ENCODE measurements around the gene AMOT. TPM values are rescaled to one million over a fixed set of nuclear protein-coding genes. Genes with fewer than 3 reads are reported as not detected.

Gene AMOT
- total RNA-seq, 2 donors from 2014 or later, result 4.6 to 6.8 TPM

DNA sequence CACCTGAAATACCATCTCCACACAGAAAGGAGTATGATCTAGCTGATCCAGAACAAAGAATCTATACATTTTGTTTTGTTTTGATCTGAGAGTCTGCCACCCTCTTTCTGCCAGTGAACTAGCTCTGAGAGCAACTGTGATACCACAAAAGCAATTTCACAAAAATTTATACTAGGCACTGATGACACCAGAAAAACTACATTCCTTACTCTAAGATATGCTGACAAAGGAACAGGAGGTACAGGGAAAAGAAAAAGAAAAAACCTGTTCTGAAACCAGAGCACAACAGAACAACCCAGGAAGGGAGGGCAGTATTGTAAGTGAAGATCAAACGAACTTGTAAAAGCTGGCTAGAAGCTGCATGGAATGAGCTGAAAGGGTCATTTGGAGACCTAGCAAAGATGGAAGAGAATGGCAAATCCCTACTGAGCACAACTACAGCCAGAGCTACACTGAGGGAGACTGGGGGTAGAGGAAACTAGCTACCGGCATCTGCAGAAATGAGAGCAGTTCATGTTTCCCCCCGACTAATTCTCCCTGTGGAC, 31.9 kb downstream of the AMOT start:
- no peaks in the 10 kb centered on the region for H3K9me3 ChIP-seq
- H3K36me3 ChIP-seq, result no peaks in the 10 kb centered on the region
- no peak for DNase-seq (ENCODE audit: low spot score)
- no peak overlapping the region for H3K4me3 ChIP-seq
- no peak overlapping the region for H3K27ac ChIP-seq
- no peaks in the 10 kb centered on the region for H3K27me3 ChIP-seq
- no peaks in the 10 kb centered on the region for H3K4me1 ChIP-seq
- TF ChIP-seq, protein P1, sequence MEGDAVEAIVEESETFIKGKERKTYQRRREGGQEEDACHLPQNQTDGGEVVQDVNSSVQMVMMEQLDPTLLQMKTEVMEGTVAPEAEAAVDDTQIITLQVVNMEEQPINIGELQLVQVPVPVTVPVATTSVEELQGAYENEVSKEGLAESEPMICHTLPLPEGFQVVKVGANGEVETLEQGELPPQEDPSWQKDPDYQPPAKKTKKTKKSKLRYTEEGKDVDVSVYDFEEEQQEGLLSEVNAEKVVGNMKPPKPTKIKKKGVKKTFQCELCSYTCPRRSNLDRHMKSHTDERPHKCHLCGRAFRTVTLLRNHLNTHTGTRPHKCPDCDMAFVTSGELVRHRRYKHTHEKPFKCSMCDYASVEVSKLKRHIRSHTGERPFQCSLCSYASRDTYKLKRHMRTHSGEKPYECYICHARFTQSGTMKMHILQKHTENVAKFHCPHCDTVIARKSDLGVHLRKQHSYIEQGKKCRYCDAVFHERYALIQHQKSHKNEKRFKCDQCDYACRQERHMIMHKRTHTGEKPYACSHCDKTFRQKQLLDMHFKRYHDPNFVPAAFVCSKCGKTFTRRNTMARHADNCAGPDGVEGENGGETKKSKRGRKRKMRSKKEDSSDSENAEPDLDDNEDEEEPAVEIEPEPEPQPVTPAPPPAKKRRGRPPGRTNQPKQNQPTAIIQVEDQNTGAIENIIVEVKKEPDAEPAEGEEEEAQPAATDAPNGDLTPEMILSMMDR (IDR thresholded peaks at IDR 0.05), result no peak

DNA sequence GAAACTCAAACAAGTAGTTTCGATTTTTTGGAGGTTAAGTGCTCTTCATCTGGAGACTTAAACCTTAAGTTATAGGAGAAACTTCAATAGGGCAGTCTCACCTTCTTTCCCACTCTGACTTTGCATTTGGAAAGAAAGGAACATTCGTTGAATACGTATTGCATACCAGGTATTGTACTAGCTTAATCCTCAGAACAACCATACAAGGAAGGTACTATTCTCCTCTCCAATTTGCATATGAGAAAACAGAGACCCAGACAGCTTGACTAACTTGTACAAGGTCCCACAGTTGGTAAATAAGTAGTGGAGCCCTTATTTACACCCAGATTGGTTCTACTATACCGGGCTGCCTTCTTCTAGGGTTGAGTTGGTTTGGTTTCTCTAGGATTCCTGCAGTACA, 32.6 kb downstream of the AMOT start:
- no peaks in the 10 kb centered on the region for H3K36me3 ChIP-seq
- H3K27ac ChIP-seq, result no peak overlapping the region
- DNase-seq (ENCODE audit: low spot score), result no peak
- H3K9me3 ChIP-seq, result no peaks in the 10 kb centered on the region
- H3K27me3 ChIP-seq, result no peaks in the 10 kb centered on the region
- H3K4me1 ChIP-seq, result no peaks in the 10 kb centered on the region
- no peak overlapping the region for H3K4me3 ChIP-seq
- TF ChIP-seq, protein P1 (IDR thresholded peaks at IDR 0.05), result no peak

DNA sequence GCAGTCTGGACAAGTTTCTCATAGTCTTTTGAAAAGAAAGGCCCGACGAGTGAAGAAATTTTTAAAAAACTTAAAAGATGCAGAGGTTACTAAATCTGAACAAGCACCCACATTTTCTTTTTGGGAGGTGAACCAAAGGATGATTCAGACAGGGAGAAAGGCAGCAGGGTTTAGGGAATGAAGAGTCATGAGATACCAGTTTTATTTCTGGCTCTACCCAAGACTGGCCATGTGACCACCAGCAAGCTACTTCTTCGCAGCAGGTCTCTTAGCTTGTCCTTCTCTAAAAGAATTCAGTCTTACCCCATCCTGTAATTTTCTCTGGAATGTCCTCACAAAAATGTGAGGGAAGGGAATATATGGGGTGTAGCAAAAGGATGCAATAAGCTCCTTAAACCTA, 37.6 kb downstream of the AMOT start:
- no peak for DNase-seq (ENCODE audit: low spot score)
- H3K27me3 ChIP-seq, result no peaks in the 10 kb centered on the region
- no peaks in the 10 kb centered on the region for H3K36me3 ChIP-seq
- no peaks in the 10 kb centered on the region for H3K4me1 ChIP-seq
- H3K9me3 ChIP-seq, result peaks cover 0 to 12% of the 10 kb centered on the region in 2 donors
- TF ChIP-seq, protein P1 (IDR thresholded peaks at IDR 0.05), result no peak
- H3K4me3 ChIP-seq, result no peak overlapping the region
- H3K27ac ChIP-seq, result no peak overlapping the region

DNA sequence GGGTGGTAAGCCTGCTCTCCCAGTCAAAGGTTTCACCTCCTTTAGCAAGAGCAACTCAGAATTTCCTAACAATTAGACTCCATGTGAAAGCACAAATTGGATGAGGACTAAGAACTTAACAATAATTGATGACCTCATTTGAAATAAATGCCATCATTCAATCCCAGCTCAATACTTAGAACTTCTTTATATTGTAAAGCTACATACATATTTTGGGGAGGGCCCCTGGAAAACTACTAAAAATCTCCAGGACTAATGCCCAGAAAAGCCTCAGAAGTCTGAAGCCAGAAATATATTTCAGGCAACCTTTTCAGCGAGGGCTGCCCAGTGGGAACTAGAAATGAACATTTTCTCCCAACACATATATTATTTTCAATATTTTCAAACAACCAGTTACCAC, 38.1 kb downstream of the AMOT start:
- TF ChIP-seq, protein P1 (IDR thresholded peaks at IDR 0.05), result no peak
- DNase-seq (ENCODE audit: low spot score), result no peak
- H3K4me1 ChIP-seq, result no peaks in the 10 kb centered on the region
- H3K9me3 ChIP-seq, result peaks cover 0 to 13% of the 10 kb centered on the region in 2 donors
- H3K27me3 ChIP-seq, result no peaks in the 10 kb centered on the region
- no peak overlapping the region for H3K4me3 ChIP-seq
- H3K36me3 ChIP-seq, result no peaks in the 10 kb centered on the region
- no peak overlapping the region for H3K27ac ChIP-seq

DNA sequence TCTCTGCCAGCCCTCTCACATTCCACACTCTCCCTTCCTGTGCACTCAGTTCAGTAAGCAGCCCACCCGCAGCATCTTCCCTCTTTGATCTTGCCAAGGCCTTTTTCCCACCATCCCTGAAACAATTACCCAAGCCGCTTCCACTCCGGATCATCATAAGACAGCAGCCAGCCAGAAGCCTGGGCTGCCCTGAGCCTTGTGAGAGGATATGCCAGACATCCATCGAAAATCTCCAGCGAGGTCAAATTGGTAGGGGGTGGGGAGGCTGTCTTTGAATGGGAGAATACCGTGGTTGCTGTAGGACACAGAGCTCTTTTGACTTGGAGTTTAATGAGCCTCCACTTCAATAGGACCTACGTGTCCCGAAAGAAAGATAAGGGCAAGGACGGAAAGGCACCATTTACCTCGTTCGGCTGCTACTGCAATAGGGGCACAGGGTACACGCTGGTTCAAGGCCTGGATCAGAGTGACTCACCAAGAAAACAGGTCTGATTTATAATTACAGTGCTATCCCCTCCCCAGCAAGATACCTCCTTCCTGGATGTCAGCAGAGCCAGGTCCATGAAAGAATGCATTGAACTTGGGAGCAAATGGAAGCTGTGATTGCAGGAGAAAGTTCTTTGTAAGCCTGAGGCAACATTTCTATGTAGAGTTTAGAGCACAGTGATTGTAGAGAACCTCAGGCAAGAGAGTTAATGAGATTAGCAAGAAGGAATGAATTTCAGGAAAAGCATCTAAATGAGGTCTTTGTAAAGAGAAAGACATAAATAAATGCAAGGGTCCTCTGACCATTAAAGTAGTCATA, 39.5 kb downstream of the AMOT start:
- no peaks in the 10 kb centered on the region for H3K36me3 ChIP-seq
- DNase-seq (ENCODE audit: low spot score), result no peak
- no peak overlapping the region for H3K27ac ChIP-seq
- no peak overlapping the region for H3K4me3 ChIP-seq
- TF ChIP-seq, protein P1 (IDR thresholded peaks at IDR 0.05), result no peak
- no peaks in the 10 kb centered on the region for H3K27me3 ChIP-seq
- H3K9me3 ChIP-seq, result peaks cover 0 to 13% of the 10 kb centered on the region in 2 donors
- H3K4me1 ChIP-seq, result no peaks in the 10 kb centered on the region

All from right atrium auricular region (tissue), 2 donors.